ENCODE results near the gene NDUFC2.
"Not testable (repeated sequence)": the region's sequence is repeated elsewhere in the genome, so short reads cannot be mapped to it uniquely, and the experiment has no call there.

NDUFC2 gene

GRCh38 chr11:78028423-78028822 is 51.2 kb downstream of the NDUFC2 start:
- DNase-seq = not testable (repeated sequence)

GRCh38 chr11:78027759-78028158 is 51.9 kb downstream of the NDUFC2 start:
- DNase-seq = no peak

GRCh38 chr11:78025378-78025777 is 54.3 kb downstream of the NDUFC2 start:
- DNase-seq = no peak

- no peak for DNase-seq
Measured at GRCh38 chr11:78023426-78023825, 56.2 kb downstream of the NDUFC2 start.

- no peak for DNase-seq
Measured at GRCh38 chr11:78022397-78023396, 57.0 kb downstream of the NDUFC2 start, which contains the start of gene KCTD14. Gene KCTD14, minus strand, starts transcription at chr11:78023276. Its CDS starts 27 bp downstream, at chr11:78023249.

GRCh38 chr11:78021611-78022010 is 58.1 kb downstream of the NDUFC2 start:
- DNase-seq = no peak

- DNase-seq = no peak
Measured at GRCh38 chr11:78020246-78020645, 59.4 kb downstream of the NDUFC2 start.

- no peak for DNase-seq
Measured at GRCh38 chr11:78019808-78020207, 59.9 kb downstream of the NDUFC2 start.
